ENCODE data around the gene SMC4.

SMC4 gene

DNA sequence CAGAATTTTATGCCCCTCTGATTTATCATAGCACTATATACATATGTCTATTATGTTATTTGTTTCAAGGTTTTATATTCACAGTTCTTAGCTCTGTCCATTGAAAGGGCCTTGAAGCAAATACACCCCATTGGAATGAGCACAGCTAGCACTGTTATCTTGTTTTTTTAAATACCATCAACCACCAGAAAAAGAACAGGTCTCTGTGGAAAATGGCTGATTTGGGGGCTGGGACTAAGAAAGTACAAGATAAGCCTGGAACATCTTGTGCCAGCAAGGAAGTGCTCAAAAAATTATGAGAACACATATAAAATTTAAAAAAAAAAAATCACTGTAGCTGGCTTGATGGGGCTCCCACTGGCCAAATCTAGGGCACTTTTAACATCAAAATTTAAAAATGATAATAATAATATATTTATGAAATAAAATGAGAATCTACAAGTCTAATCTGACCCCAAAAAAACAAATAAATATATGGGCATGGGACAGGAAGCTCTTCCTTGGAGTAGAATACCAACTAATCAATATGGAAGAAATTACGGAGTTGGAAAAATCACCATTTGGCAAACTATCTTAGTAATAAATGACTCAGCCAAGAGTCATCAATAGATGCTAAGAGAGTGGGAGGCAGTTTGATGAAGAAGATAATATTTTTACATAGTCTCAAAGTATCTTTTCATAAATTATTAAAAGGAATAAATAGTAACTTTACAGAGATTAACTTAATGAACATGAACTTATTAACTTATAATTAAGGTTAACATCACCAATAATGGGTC lies 20.9 kb upstream of the SMC4 start:
- ChIA-PET CTCF (interaction anchor here (1.1 kb wide), 1 partner anchor 9 kb away, joined by 4 read pairs; no protein-coding TSS in a partner anchor), POLR2A (no interaction called here)
- H3K9me3 ChIP-seq (ENCODE audit: control extremely low read depth in 1 of 5, control insufficient read depth in 4 of 5, insufficient read depth in 2 of 5, low read depth in 1 of 5, low read length in 4 of 5) = peaks cover 0 to 3% (median 0%) of the 10 kb centered on the region in 5 experiments
- no peaks in the 10 kb centered on the region for H3K4me1 ChIP-seq (ENCODE audit: control extremely low read depth in 1 of 4, control insufficient read depth in 4 of 4, insufficient read depth in 4 of 4, low read length in 3 of 4)
- no CpG with 5 or more reads among the region's 1 CpG for WGBS (ENCODE audit: insufficient coverage)
- H3K4me3 ChIP-seq (ENCODE audit: control insufficient read depth in 1 of 7, extremely low read depth in 1 of 7, insufficient read depth in 4 of 7, low read depth in 2 of 7, low read length in 6 of 7) = no peak overlapping the region
- no peak for DNase-seq
- peaks cover 3 to 36% (median 14%) of the 10 kb centered on the region in 4 experiments for H3K36me3 ChIP-seq (ENCODE audit: control insufficient read depth in 4 of 4, insufficient read depth in 4 of 4, low read length in 3 of 4)
- H3K27me3 ChIP-seq (replicated peaks in 2 of 5; ENCODE audit: control insufficient read depth in 4 of 5, insufficient read depth in 5 of 5, low read length in 4 of 5) = peaks cover 0 to 15% (median 5%) of the 10 kb centered on the region in 5 experiments
- no peak overlapping the region for H3K27ac ChIP-seq (ENCODE audit: insufficient read depth in 1 of 2, low read depth in 1 of 2, low read length in 2 of 2, poor library complexity in 1 of 2, severe bottlenecking in 2 of 2)

DNA sequence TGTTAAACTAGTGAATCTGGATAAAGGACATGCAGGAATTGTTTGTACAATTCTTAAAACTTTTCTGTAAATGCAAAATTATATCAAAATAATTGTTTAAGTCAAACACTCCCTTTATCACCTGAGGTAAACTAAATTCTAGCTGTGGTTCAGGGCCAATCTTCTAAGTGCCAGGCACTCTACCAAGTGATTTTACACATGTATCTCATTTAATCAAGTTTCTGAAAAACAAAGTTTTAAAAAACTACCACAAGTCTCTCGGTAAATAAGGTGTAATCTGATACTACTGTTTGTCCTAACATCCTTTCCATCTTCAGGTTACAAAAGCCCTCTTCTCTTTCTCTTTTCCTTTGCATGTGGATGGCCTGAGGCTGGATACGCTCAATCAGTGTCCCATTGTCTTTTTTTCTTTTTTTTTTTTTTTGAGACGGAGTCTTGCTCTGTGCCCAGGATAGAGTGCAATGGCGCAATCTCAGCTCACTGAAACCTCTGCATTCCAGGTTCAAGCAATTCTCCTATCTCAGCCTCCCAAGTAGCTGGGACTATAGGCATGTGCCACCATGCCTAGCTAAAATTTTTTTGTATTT lies 19.7 kb upstream of the SMC4 start:
- CTCF ChIA-PET = interaction anchor here (0.6 to 1.2 kb wide), 2 partner anchors 14 to 161 kb away, joined by 3 read pairs; no protein-coding TSS in a partner anchor
- no peaks in the 10 kb centered on the region for H3K9me3 ChIP-seq (ENCODE audit: control extremely low read depth in 1 of 5, control insufficient read depth in 4 of 5, insufficient read depth in 2 of 5, low read depth in 1 of 5, low read length in 4 of 5)
- no peak overlapping the region for H3K4me3 ChIP-seq (ENCODE audit: control insufficient read depth in 1 of 7, extremely low read depth in 1 of 7, insufficient read depth in 4 of 7, low read depth in 2 of 7, low read length in 6 of 7)
- WGBS (ENCODE audit: insufficient coverage) = 90% methylated on average over 2 of the region's 4 CpGs
- no peak for DNase-seq
- POLR2A ChIA-PET = no interaction called here
- H3K36me3 ChIP-seq (ENCODE audit: control insufficient read depth in 4 of 4, insufficient read depth in 4 of 4, low read length in 3 of 4) = peaks cover 3 to 24% (median 6%) of the 10 kb centered on the region in 4 experiments
- H3K27ac ChIP-seq (ENCODE audit: insufficient read depth in 1 of 2, low read depth in 1 of 2, low read length in 2 of 2, poor library complexity in 1 of 2, severe bottlenecking in 2 of 2) = no peak overlapping the region
- no peaks in the 10 kb centered on the region for H3K4me1 ChIP-seq (ENCODE audit: control extremely low read depth in 1 of 4, control insufficient read depth in 4 of 4, insufficient read depth in 4 of 4, low read length in 3 of 4)
- peaks cover 0 to 5% (median 0%) of the 10 kb centered on the region in 5 experiments for H3K27me3 ChIP-seq (replicated peaks in 2 of 5; ENCODE audit: control insufficient read depth in 4 of 5, insufficient read depth in 5 of 5, low read length in 4 of 5)

DNA sequence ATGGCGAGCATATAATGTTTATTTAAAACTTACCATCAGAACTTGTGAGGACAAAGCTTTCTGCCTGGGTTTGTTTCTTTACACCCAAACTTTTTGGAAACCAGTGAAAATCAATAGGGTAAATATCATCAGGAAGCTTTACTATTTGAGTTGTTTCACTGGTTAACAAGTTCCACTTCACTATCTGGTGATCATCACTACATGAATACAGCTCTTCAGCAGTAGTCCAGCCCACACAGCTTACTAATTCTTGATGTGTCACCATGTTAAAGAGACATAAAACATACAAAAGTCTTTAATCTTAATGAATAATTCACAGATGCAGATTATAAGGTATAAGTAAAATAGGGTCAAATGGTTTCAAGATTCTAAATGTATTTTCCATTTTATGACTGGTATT lies 18.0 kb upstream of the SMC4 start:
- CTCF ChIA-PET = interaction anchor here (0.6 kb wide), 1 partner anchor 357 kb away, joined by 3 read pairs; no protein-coding TSS in a partner anchor
- Histone ChIP-seq H3K4me1 (ENCODE audit: control extremely low read depth in 1 of 4, control insufficient read depth in 4 of 4, insufficient read depth in 4 of 4, low read length in 3 of 4) (no peaks in the 10 kb centered on the region), H3K27me3 (replicated peaks in 2 of 5; ENCODE audit: control insufficient read depth in 4 of 5, insufficient read depth in 5 of 5, low read length in 4 of 5) (peaks cover 0 to 4% (median 0%) of the 10 kb centered on the region in 5 experiments), H3K9me3 (ENCODE audit: control extremely low read depth in 1 of 5, control insufficient read depth in 4 of 5, insufficient read depth in 2 of 5, low read depth in 1 of 5, low read length in 4 of 5) (no peaks in the 10 kb centered on the region), H3K4me3 (ENCODE audit: control insufficient read depth in 1 of 7, extremely low read depth in 1 of 7, insufficient read depth in 4 of 7, low read depth in 2 of 7, low read length in 6 of 7) (no peak overlapping the region), H3K36me3 (ENCODE audit: control insufficient read depth in 4 of 4, insufficient read depth in 4 of 4, low read length in 3 of 4) (peaks cover 0 to 13% (median 6%) of the 10 kb centered on the region in 4 experiments), H3K27ac (ENCODE audit: insufficient read depth in 1 of 2, low read depth in 1 of 2, low read length in 2 of 2, poor library complexity in 1 of 2, severe bottlenecking in 2 of 2) (no peak overlapping the region)
- DNase-seq = no peak
- POLR2A ChIA-PET = no interaction called here
- 100% methylated on average over 1 of the region's 1 CpG for WGBS (ENCODE audit: insufficient coverage)

DNA sequence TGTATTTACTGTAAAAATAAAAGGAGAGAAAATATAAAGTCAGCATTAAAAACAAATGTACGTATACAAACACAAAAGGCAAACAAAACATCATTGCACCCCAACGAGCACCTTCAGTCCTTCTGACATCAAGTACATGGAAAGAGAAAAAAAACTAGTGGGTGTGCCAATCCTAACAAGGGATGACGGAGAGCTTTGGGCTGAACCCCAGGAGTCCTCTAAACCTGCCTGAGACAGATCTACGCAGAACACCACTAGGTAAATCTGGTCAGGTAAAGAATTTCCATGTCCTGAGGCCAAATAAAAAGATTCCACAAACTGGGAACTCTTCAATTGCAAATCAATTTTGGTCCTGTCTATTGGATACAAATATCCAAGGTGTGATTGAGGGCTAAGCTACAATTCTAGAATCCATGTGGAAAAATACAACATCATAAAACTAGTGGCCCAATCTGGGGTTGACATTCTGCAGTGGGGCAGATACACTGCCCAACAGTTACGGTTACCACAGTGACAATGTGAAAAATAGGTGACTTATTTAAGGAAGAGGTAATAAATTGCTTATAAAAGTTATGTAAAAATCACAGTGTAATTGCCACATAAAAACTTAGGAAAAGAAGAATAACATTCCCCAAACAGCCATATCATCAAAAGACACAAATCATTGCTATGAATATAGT lies 14.7 kb upstream of the SMC4 start:
- H3K4me1 ChIP-seq (ENCODE audit: control extremely low read depth in 1 of 4, control insufficient read depth in 4 of 4, insufficient read depth in 4 of 4, low read length in 3 of 4) = no peaks in the 10 kb centered on the region
- no peak overlapping the region for H3K27ac ChIP-seq (ENCODE audit: insufficient read depth in 1 of 2, low read depth in 1 of 2, low read length in 2 of 2, poor library complexity in 1 of 2, severe bottlenecking in 2 of 2)
- H3K4me3 ChIP-seq (ENCODE audit: control insufficient read depth in 1 of 7, extremely low read depth in 1 of 7, insufficient read depth in 4 of 7, low read depth in 2 of 7, low read length in 6 of 7) = no peak overlapping the region
- peaks cover 0 to 6% (median 3%) of the 10 kb centered on the region in 4 experiments for H3K36me3 ChIP-seq (ENCODE audit: control insufficient read depth in 4 of 4, insufficient read depth in 4 of 4, low read length in 3 of 4)
- CTCF ChIA-PET = interaction anchor here (1.1 kb wide), 1 partner anchor 357 kb away, joined by 3 read pairs; no protein-coding TSS in a partner anchor
- H3K9me3 ChIP-seq (ENCODE audit: control extremely low read depth in 1 of 5, control insufficient read depth in 4 of 5, insufficient read depth in 2 of 5, low read depth in 1 of 5, low read length in 4 of 5) = no peaks in the 10 kb centered on the region
- DNase-seq = no peak
- no peaks in the 10 kb centered on the region for H3K27me3 ChIP-seq (replicated peaks in 2 of 5; ENCODE audit: control insufficient read depth in 4 of 5, insufficient read depth in 5 of 5, low read length in 4 of 5)
- POLR2A ChIA-PET = no interaction called here
- 100% methylated on average over 3 of the region's 5 CpGs for WGBS (ENCODE audit: insufficient coverage)

DNA sequence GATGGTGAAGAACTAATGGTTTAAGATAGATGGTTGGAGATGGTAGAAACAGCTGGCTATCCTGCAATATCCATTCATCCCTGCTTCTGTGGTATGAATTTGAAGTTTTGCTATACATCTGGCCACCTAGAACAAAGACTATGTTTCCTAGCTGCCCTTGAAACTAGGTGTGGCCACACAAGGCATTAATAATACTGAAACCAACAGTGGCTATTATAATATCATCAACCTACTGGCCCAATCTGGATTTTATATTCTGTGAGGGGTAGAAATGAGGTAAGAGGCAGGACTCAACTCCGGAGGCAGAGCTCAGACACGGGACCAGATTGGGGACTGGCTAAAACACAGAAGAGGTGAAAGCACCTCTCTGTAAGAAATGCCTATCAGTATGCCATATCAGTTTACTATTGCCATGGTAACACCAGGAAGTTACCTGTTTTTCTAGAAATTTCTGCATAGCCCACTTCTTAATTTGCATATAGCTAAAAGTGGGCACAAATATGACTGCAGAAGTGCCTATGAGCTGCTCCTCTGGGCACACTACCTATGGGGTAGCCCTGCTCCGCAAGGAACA lies 8.8 kb upstream of the SMC4 start:
- H3K4me3 ChIP-seq (ENCODE audit: control insufficient read depth in 1 of 7, extremely low read depth in 1 of 7, insufficient read depth in 4 of 7, low read depth in 2 of 7, low read length in 6 of 7) = no peak overlapping the region
- WGBS (ENCODE audit: insufficient coverage) = 100% methylated on average over 1 of the region's 3 CpGs
- peaks cover 0 to 6% (median 2%) of the 10 kb centered on the region in 4 experiments for H3K4me1 ChIP-seq (ENCODE audit: control extremely low read depth in 1 of 4, control insufficient read depth in 4 of 4, insufficient read depth in 4 of 4, low read length in 3 of 4)
- H3K27ac ChIP-seq (ENCODE audit: insufficient read depth in 1 of 2, low read depth in 1 of 2, low read length in 2 of 2, poor library complexity in 1 of 2, severe bottlenecking in 2 of 2) = no peak overlapping the region
- no peaks in the 10 kb centered on the region for H3K27me3 ChIP-seq (replicated peaks in 2 of 5; ENCODE audit: control insufficient read depth in 4 of 5, insufficient read depth in 5 of 5, low read length in 4 of 5)
- H3K36me3 ChIP-seq (ENCODE audit: control insufficient read depth in 4 of 4, insufficient read depth in 4 of 4, low read length in 3 of 4) = peaks cover 0 to 2% (median 0%) of the 10 kb centered on the region in 4 experiments
- ChIA-PET CTCF (no interaction called here), POLR2A (no interaction called here)
- H3K9me3 ChIP-seq (ENCODE audit: control extremely low read depth in 1 of 5, control insufficient read depth in 4 of 5, insufficient read depth in 2 of 5, low read depth in 1 of 5, low read length in 4 of 5) = no peaks in the 10 kb centered on the region
- DNase-seq = no peak

DNA sequence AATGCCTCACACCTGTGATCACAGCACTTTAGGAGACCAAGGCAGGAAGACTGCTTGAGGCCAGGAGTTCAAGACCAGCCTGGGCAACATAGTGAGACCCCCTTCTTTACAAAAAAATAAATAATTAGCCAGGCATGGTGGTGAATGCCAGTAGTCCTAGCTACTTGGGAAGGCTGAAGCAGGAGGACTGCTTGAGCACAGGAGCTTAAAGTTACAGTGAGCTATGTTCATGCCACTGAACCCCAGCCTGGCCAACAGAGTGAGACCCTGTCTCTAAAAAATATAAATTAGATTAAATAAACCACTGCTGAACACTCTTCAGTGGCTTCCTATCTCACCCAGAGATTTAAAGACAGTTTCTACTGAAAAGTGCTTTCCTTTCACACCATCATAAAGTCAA lies 6.7 kb upstream of the SMC4 start:
- Histone ChIP-seq H3K4me3 (ENCODE audit: control insufficient read depth in 1 of 7, extremely low read depth in 1 of 7, insufficient read depth in 4 of 7, low read depth in 2 of 7, low read length in 6 of 7) (no peak overlapping the region), H3K36me3 (ENCODE audit: control insufficient read depth in 4 of 4, insufficient read depth in 4 of 4, low read length in 3 of 4) (peaks cover 0 to 2% (median 0%) of the 10 kb centered on the region in 4 experiments), H3K9me3 (ENCODE audit: control extremely low read depth in 1 of 5, control insufficient read depth in 4 of 5, insufficient read depth in 2 of 5, low read depth in 1 of 5, low read length in 4 of 5) (no peaks in the 10 kb centered on the region), H3K4me1 (ENCODE audit: control extremely low read depth in 1 of 4, control insufficient read depth in 4 of 4, insufficient read depth in 4 of 4, low read length in 3 of 4) (peaks cover 0 to 6% (median 2%) of the 10 kb centered on the region in 4 experiments), H3K27ac (ENCODE audit: insufficient read depth in 1 of 2, low read depth in 1 of 2, low read length in 2 of 2, poor library complexity in 1 of 2, severe bottlenecking in 2 of 2) (no peak overlapping the region), H3K27me3 (replicated peaks in 2 of 5; ENCODE audit: control insufficient read depth in 4 of 5, insufficient read depth in 5 of 5, low read length in 4 of 5) (no peaks in the 10 kb centered on the region)
- ChIA-PET POLR2A (no interaction called here), CTCF (interaction anchor here (2.1 kb wide), 1 partner anchor 15 kb away, joined by 5 read pairs; no protein-coding TSS in a partner anchor)
- no peak for DNase-seq

Data from common myeloid progenitor, CD34-positive (primary cell).